Stomach (tissue), 9 donors: Measurements from ENCODE around the gene STAT1. TPM values are rescaled to one million over a fixed set of nuclear protein-coding genes. Genes with fewer than 3 reads are reported as not detected.

ENCODE experiments used
- DNase-seq, 2 donors: peaks; one replicate each; pipeline versions ENCODE4 v3.0.0 to v3.0.0-alpha.2; 2013 to 2019
- H3K27ac ChIP-seq, 5 donors: fragments of 200-600 bp in 4 of 5; sonication (generic) in 4 of 5; one replicate each; pipeline ENCODE4 v1.5.1; 2013 to 2019; ENCODE audit warnings: mild to moderate bottlenecking in 1 of 5, moderate library complexity in 1 of 5
- H3K27me3 ChIP-seq, 3 donors: fragments of 200-600 bp; sonication (generic); one replicate each; pipeline ENCODE4 v1.5.1; 2017 to 2019; ENCODE audit warnings: mixed run types in 1 of 3
- H3K36me3 ChIP-seq, 4 donors: fragments of 200-600 bp; sonication (generic); 1 replicate in 3 of 4; 2 replicates in 1 of 4; pipeline ENCODE4 v1.5.1; 2016 to 2019
- H3K4me1 ChIP-seq, 4 donors: fragments of 200-600 bp; sonication (generic); one replicate each; pipeline ENCODE4 v1.5.1; 2016 to 2019
- H3K4me3 ChIP-seq, 4 donors: fragments of 200-600 bp; sonication (generic) in 3 of 4; one replicate each; pipeline ENCODE4 v1.5.1; 2016 to 2019; ENCODE audit warnings: mild to moderate bottlenecking in 1 of 4
- H3K9me3 ChIP-seq, 4 donors: fragments of 200-600 bp; sonication (generic); one replicate each; pipeline ENCODE4 v1.5.1; 2016 to 2019
- CTCF ChIP-seq, 7 experiments: fragments of 450-650 bp in 4 of 7; fragments of 200-600 bp in 3 of 7; sonication (generic) in 3 of 7; IDR thresholded peaks; one replicate each; pipeline ENCODE4 v1.5.1; 2016 to 2019; ENCODE audit warnings: antibody characterized with exemption in 7 of 7, control low read depth in 2 of 7, mild to moderate bottlenecking in 1 of 7
- EP300 ChIP-seq: sonication (generic); formaldehyde crosslinking; IDR thresholded peaks from one replicate; pipeline ENCODE4 v1.6.1; 2017; ENCODE audit warnings: antibody characterized with exemption
- POLR2A ChIP-seq, 4 donors: fragments of 450-650 bp; IDR thresholded peaks; one replicate each; pipeline ENCODE4 v1.6.1; 2016; ENCODE audit warnings: antibody characterized with exemption in 4 of 4, control low read depth in 2 of 4, mild to moderate bottlenecking in 1 of 4, moderate library complexity in 1 of 4
- POLR2AphosphoS5 ChIP-seq, 3 donors: sonication (generic); formaldehyde crosslinking; IDR thresholded peaks; one replicate each; pipeline ENCODE4 v1.6.1; 2016; ENCODE audit warnings: antibody characterized with exemption in 3 of 3
- WGBS, 5 donors: extraction: QIAGEN DNeasy Blood & Tissue Kit in 3 of 5; methylation state at CpG; one replicate each; pipeline versions ENCODE4 v1.1.5 to v1.1.7; 2013 to 2018; 5-methylcytosine and 5-hydroxymethylcytosine counted together
- intact Hi-C: fragments of 100-400 bp; cut with DNase I; formaldehyde crosslinking; loops from one replicate; pipeline ENCODE4 v1.15.1; 2023; ENCODE audit warnings: low total_unique reads
- polyA plus RNA-seq, 3 donors: library from polyadenylated mRNA; stranded (reverse); fragments of 200-250 nt; gene quantifications; one replicate each; pipeline ENCODE4 v1.2.3, GENCODE V29; 2013
- total RNA-seq, 5 donors: library from RNA; depleted of rRNA; stranded (reverse); fragments of >200 nt; gene quantifications; one replicate each; pipeline versions ENCODE4 v1.1.0 to v1.2.3, GENCODE V29; 2014 to 2016
- donor health status: healthy with polysubstance abuse.
- donor health status: Bipolar disorder and iron deficiency.
- donor health status: healthy.

Gene STAT1
- total and polyA plus RNA-seq, 8 donors, result 23.2 to 289 (median 61.7) TPM

GRCh38 chr2:191006297-191006696 lies 7.7 kb downstream of the STAT1 start:
- no peaks in the 10 kb centered on the region for H3K9me3 ChIP-seq
- H3K27ac ChIP-seq, result no peak overlapping the region
- H3K4me3 ChIP-seq, result no peak overlapping the region
- 93 to 98% (median 98%) methylated on average over 3 of the region's 3 CpGs for WGBS, 5 donors
- H3K4me1 ChIP-seq, result peaks cover 0 to 26% (median 14%) of the 10 kb centered on the region in 4 donors
- H3K27me3 ChIP-seq, result no peaks in the 10 kb centered on the region
- intact Hi-C loops, result no loop called here
- no peak for DNase-seq
- H3K36me3 ChIP-seq, result peaks cover 58 to 98% (median 88%) of the 10 kb centered on the region in 4 donors
- no peak for TF ChIP-seq EP300
- TF ChIP-seq CTCF (IDR thresholded peaks at IDR 0.05), result no peak
- TF ChIP-seq POLR2A (IDR thresholded peaks at IDR 0.05), result no peak
- TF ChIP-seq POLR2AphosphoS5 (IDR thresholded peaks at IDR 0.05), result no peak

GRCh38 chr2:191003405-191004309 lies 10.3 kb downstream of the STAT1 start:
- no peak overlapping the region for H3K4me3 ChIP-seq
- H3K36me3 ChIP-seq, result peaks cover 75 to 100% (median 99%) of the 10 kb centered on the region in 4 donors
- no peak for DNase-seq
- 91 to 99% (median 96%) methylated on average over 6 of the region's 6 CpGs for WGBS, 5 donors
- no peaks in the 10 kb centered on the region for H3K9me3 ChIP-seq
- peaks cover 0 to 5% (median 1%) of the 10 kb centered on the region in 4 donors for H3K4me1 ChIP-seq
- TF ChIP-seq POLR2A (IDR thresholded peaks at IDR 0.05) (no peak), POLR2AphosphoS5 (IDR thresholded peaks at IDR 0.05) (no peak), CTCF (IDR thresholded peaks at IDR 0.05) (no peak), EP300 (no peak)
- intact Hi-C loops, result no loop called here
- no peak overlapping the region for H3K27ac ChIP-seq
- no peaks in the 10 kb centered on the region for H3K27me3 ChIP-seq

- H3K4me1 ChIP-seq, result peaks cover 0 to 5% (median 0%) of the 10 kb centered on the region in 4 donors
- no peaks in the 10 kb centered on the region for H3K9me3 ChIP-seq
- H3K27ac ChIP-seq, result no peak overlapping the region
- no peak for DNase-seq
- WGBS, 5 donors, result 87 to 96% (median 92%) methylated on average over 3 of the region's 3 CpGs
- no peaks in the 10 kb centered on the region for H3K27me3 ChIP-seq
- H3K4me3 ChIP-seq, result no peak overlapping the region
- TF ChIP-seq EP300 (no peak), POLR2AphosphoS5 (IDR thresholded peaks at IDR 0.05) (no peak), CTCF (IDR thresholded peaks at IDR 0.05) (no peak), POLR2A (IDR thresholded peaks at IDR 0.05) (no peak)
- H3K36me3 ChIP-seq, result peaks cover 76 to 100% (median 100%) of the 10 kb centered on the region in 4 donors
- intact Hi-C loops, result no loop called here
Observed at GRCh38 chr2:191001624-191002023, 12.3 kb downstream of the STAT1 start.

- 32 to 47% (median 35%) methylated on average over 2 of the region's 2 CpGs for WGBS, 5 donors
- no peak overlapping the region for H3K4me3 ChIP-seq
- intact Hi-C loops, result no loop called here
- peaks cover 0 to 5% (median 0%) of the 10 kb centered on the region in 4 donors for H3K4me1 ChIP-seq
- no peaks in the 10 kb centered on the region for H3K9me3 ChIP-seq
- peaks cover 75 to 100% (median 100%) of the 10 kb centered on the region in 4 donors for H3K36me3 ChIP-seq
- no peak overlapping the region for H3K27ac ChIP-seq
- no peak for TF ChIP-seq POLR2A (IDR thresholded peaks at IDR 0.05)
- no peak for TF ChIP-seq POLR2AphosphoS5 (IDR thresholded peaks at IDR 0.05)
- no peak for TF ChIP-seq EP300
- TF ChIP-seq CTCF (IDR thresholded peaks at IDR 0.05), result no peak
- H3K27me3 ChIP-seq, result no peaks in the 10 kb centered on the region
- DNase-seq, result no peak
Observed at GRCh38 chr2:191001032-191001431, 12.9 kb downstream of the STAT1 start.
